Nephron (organoid): Measurements from ENCODE around the gene TRPT1.

Experiments
- H3K27ac Mint-ChIP-seq, 3 experiments: 2 replicates each; pipeline ENCODE4 v1.8.0; 2020; ENCODE audit warnings: mixed read lengths in 3 of 3, mild to moderate bottlenecking in 2 of 3, moderate library complexity in 1 of 3
- H3K27me3 Mint-ChIP-seq: 2 replicates; pipeline ENCODE4 v1.8.0; 2021; ENCODE audit warnings: low read depth, mild to moderate bottlenecking, moderate library complexity, mixed read lengths
- H3K36me3 Mint-ChIP-seq: 2 replicates; pipeline ENCODE4 v1.8.0; 2020; ENCODE audit warnings: low read depth, mixed read lengths
- H3K4me1 Mint-ChIP-seq: 2 replicates; pipeline ENCODE4 v1.8.0; 2020; ENCODE audit warnings: mixed read lengths
- H3K4me3 Mint-ChIP-seq, 3 experiments: 2 replicates each; pipeline ENCODE4 v1.8.0; 2020; ENCODE audit warnings: mild to moderate bottlenecking in 3 of 3, mixed read lengths in 3 of 3, moderate library complexity in 2 of 3
- H3K9me3 Mint-ChIP-seq: 2 replicates; pipeline ENCODE4 v1.8.0; 2020; ENCODE audit warnings: mixed read lengths
- TF ChIP-seq, protein P1 (sequence below), 3 experiments: fragments of 200-600 bp; sonication (generic); IDR thresholded peaks; one replicate each; pipeline ENCODE4 v1.5.0; 2021; ENCODE audit warnings: antibody characterized with exemption in 3 of 3; ENCODE audit not compliant: unreplicated experiment in 3 of 3

TRPT1 gene, protein sequence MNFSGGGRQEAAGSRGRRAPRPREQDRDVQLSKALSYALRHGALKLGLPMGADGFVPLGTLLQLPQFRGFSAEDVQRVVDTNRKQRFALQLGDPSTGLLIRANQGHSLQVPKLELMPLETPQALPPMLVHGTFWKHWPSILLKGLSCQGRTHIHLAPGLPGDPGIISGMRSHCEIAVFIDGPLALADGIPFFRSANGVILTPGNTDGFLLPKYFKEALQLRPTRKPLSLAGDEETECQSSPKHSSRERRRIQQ

DNA sequence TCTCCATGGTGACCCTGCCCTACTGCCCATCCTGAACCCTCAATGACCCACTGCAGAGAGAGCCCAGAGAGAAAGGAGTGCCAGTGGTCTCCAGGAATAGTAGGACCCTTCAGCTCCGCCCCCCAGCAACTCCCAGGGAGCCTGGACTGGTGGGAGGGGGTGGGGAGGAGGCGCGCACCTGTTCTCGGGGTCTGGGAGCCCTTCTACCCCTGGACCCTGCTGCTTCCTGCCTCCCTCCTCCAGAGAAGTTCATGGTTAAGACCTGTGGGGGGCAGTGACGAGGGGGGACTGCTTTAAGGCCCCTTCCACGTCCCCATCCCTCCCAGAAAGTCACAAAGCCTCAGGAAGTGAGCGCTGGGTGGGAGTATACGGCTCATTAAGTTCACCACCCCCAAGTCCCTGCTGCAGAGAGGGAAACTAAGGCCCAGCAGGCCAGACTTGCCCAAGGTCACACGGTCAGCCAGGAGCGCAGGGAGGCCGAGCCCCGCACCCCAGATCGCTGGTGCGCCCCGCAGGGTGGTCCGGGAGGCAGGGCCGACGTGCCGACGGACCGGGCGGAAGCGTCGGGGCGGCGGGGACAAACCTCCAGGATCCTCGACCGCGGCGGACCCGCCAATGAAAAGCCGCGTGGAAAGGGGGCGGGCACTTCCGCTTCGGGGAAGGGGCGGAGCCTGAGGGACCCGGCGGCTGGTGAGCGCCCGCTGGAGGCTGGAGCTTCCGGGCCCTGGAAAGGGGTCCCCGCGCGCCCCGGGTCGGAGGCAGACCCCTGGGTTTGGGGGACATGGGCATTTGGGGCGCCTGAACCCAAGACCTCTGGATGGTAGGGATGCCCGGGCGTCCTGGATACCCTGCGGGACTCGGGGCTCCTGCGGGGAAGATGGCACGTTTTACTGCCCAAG lies at the start of gene TRPT1, which contains the start of gene NUDT22:
TRPT1 (minus strand) TSS at position 579 of the 899 bp plus-strand sequence; CDS start at position 253, 326 bp downstream.
NUDT22 (plus strand) TSS at position 667 of the 899 bp plus-strand sequence. CDS start 379 bp downstream, outside the sequence.
- Mint-ChIP-seq H3K27me3 (peaks cover under 1% of the 10 kb centered on the region), H3K36me3 (no peaks in the 10 kb centered on the region), H3K27ac (peak within 1 kb of the TSS; percentile 40 to 85 (median 84)), H3K9me3 (no peaks in the 10 kb centered on the region), H3K4me1 (peaks cover 28% of the 10 kb centered on the region), H3K4me3 (peak within 1 kb of the TSS; percentile 87 to 91 (median 90))
- TF ChIP-seq, protein P1, sequence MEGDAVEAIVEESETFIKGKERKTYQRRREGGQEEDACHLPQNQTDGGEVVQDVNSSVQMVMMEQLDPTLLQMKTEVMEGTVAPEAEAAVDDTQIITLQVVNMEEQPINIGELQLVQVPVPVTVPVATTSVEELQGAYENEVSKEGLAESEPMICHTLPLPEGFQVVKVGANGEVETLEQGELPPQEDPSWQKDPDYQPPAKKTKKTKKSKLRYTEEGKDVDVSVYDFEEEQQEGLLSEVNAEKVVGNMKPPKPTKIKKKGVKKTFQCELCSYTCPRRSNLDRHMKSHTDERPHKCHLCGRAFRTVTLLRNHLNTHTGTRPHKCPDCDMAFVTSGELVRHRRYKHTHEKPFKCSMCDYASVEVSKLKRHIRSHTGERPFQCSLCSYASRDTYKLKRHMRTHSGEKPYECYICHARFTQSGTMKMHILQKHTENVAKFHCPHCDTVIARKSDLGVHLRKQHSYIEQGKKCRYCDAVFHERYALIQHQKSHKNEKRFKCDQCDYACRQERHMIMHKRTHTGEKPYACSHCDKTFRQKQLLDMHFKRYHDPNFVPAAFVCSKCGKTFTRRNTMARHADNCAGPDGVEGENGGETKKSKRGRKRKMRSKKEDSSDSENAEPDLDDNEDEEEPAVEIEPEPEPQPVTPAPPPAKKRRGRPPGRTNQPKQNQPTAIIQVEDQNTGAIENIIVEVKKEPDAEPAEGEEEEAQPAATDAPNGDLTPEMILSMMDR (IDR thresholded peaks at IDR 0.05; ENCODE audit: unreplicated experiment in 3 of 3) = peak in 1 of 3 experiments; percentile 3

DNA sequence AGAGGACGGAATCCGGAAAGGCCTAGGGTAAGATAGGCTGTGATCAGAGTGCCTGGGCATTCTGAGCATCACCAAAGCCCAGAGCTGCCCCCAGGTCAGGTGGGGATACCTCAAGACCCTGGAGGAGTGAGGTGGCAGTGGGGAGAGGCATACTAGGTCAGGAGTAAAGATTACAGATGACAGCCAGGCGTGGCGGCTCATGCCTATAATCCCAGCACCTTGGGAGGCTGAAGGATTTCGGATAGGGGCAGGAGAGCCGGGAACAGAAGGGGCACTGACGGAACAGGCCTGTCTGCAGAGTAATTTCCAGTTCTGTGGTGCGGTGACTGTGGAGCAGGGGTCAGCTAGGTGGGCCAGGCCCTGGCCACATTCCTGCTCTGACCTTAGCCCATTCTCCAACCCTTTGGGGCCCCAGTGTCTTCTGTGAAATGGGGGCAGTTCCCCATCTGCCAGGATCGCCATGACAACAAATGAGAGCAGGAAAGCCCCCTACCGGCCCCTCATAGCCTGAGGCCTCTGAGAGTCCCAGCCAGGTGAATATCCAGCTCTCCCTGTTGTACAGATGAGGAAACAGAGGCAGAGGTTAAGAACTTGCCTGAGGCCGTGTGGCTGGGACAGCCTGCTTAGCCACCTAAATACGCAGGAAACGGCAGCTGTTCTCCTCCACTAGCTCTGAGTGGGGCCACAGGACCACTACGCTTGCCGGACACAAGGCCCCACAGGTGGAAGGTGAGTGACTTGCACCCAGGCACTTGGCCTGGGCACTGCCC lies 49.2 kb upstream of the TRPT1 start:
- peaks cover 9% of the 10 kb centered on the region for H3K36me3 Mint-ChIP-seq
- TF ChIP-seq, protein P1 (IDR thresholded peaks at IDR 0.05; ENCODE audit: unreplicated experiment in 3 of 3) = no peak

DNA sequence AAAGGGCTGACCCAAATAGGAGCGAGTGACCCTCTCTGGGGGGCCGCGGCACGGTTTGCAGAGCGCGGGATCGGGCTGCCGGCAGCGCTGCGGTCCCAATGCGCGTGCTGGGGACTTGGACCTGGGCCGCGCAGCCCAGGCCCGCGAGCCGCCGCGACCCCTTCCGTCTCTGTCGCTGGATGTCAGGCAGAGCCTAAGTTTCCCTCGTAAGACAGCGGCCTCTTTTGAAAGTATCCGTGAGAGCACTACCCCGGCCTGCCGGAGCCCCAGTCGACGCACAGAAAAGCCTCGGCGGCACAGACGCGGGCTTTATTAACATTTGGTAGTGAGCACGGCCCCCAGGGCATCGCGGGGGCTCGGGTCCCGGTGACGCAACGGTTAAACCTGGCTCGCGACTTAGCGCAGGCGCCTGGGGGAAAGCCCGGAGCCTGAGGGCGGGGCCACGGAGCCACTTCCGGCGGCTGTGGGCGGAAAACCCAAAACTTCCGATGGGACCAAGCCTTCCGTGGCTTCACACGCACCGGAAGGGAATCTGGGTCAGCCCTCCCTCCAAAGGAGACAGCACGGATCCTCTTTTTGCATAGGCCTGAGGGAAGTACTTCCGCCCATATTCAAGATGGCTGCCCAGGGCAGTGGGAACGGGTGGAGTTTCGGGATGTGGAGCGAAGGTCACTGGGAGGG lies 43.7 kb upstream of the TRPT1 start:
- no peaks in the 10 kb centered on the region for H3K27me3 Mint-ChIP-seq
- peak overlapping the region; percentile 94 to 97 (median 96) for H3K4me3 Mint-ChIP-seq
- H3K9me3 Mint-ChIP-seq = no peaks in the 10 kb centered on the region
- H3K4me1 Mint-ChIP-seq = peaks cover 7% of the 10 kb centered on the region
- peaks cover 4% of the 10 kb centered on the region for H3K36me3 Mint-ChIP-seq
- TF ChIP-seq, protein P1 (IDR thresholded peaks at IDR 0.05; ENCODE audit: unreplicated experiment in 3 of 3) = peak in 1 of 3 experiments; percentile 49
- peak overlapping the region; percentile 97 to 99 (median 98) for H3K27ac Mint-ChIP-seq

More for the DNA sequence above, 49.2 kb upstream of the TRPT1 start:
- H3K4me3 Mint-ChIP-seq = no peak overlapping the region
- H3K27me3 Mint-ChIP-seq = no peaks in the 10 kb centered on the region
- no peak overlapping the region for H3K27ac Mint-ChIP-seq
- peaks cover 4% of the 10 kb centered on the region for H3K4me1 Mint-ChIP-seq
- no peaks in the 10 kb centered on the region for H3K9me3 Mint-ChIP-seq

DNA sequence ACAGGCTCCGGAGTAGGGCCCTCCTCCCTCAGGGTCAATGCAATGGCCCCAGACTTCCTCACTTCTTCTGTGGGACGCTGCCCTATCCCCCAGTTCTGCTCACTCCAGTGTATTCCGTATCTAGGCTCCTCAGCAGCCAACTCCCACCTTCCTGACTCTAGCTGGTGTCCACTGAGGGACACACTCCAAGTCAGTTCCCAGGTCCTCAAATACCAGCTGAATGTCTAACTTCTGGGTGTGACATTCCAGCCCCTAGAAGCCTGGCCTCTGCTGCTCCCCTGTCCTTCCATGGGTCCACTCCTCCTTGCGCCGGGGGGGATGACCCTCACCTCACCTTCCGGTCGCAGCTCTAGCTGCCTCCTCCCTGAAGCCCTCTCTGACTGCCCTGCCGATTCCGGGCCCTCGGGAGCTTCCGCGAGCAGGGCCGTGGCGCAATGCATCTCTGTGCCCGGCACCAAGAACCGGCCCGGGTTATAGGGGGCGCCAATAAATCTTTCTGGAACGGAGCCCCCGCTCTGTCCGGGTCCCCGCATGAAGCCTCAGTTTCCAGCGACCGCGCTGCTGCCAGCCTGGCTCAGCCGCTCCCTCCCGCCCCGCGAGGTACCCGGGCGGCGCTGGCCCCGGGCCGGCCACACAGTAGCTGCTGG lies 43.0 kb upstream of the TRPT1 start:
- Mint-ChIP-seq H3K36me3 (peaks cover 4% of the 10 kb centered on the region), H3K9me3 (no peaks in the 10 kb centered on the region), H3K27ac (peak overlapping the region; percentile 81 to 99 (median 98)), H3K27me3 (no peaks in the 10 kb centered on the region), H3K4me1 (peaks cover 7% of the 10 kb centered on the region), H3K4me3 (peak overlapping the region; percentile 94 to 97 (median 96))
- TF ChIP-seq, protein P1 (IDR thresholded peaks at IDR 0.05; ENCODE audit: unreplicated experiment in 3 of 3) = no peak
